K562 (cell line): ENCODE data around the gene PRKAA2. TPM values are rescaled to one million over a fixed set of nuclear protein-coding genes. Genes with fewer than 3 reads are reported as not detected.

Experiments
- ATAC-seq: fragments of 200-7000 bp; cut with Tn5 transposase; 3 replicates; pipeline ENCODE4 v1.9.1; 2020; ENCODE audit warnings: moderate library complexity
- BruUV-seq: library from RNA; stranded (reverse); fragments of 400-500 nt; replicated peaks from 2 replicates; lab custom pipeline; 2021; lab: Mats Ljungman, UMichigan
- CTCF ChIA-PET: fragments of 300-600 bp; formaldehyde crosslinking; extraction: SDS; loops from one replicate; lab custom pipeline; 2021; ENCODE audit warnings: low intra/inter-chr PET ratio; lab: Yijun Ruan, JAX
- POLR2A ChIA-PET: fragments of 300-600, 350-650 bp; sonication (Branson Sonifier 250); formaldehyde crosslinking; extraction: SDS; loops from one replicate; lab custom pipeline; 2021; ENCODE audit warnings: antibody characterized with exemption, inconsistent platforms; lab: Yijun Ruan, JAX
- DNase-seq, 4 experiments: peaks; one replicate each; pipeline versions ENCODE4 v3.0.0 to v3.0.0-alpha.2; 2011 to 2018; ENCODE audit warnings: low spot score in 3 of 4, mixed read lengths in 3 of 4; ENCODE audit errors: extremely low read depth in 1 of 4
- FAIRE-seq: peaks from 2 replicates; lab custom pipeline; 2011; peaks lifted over from hg19 to GRCh38; lab: Jason Lieb, UNC
- H2AFZ ChIP-seq: 2 replicates; pipeline ENCODE4 v1.6.0; 2011; ENCODE audit warnings: low read depth, low read length, control low read depth, inconsistent platforms
- H3K27ac ChIP-seq: fragments of 200-600 bp; 3 replicates; pipeline ENCODE4 v1.8.0; 2011; ENCODE audit warnings: low read depth, mild to moderate bottlenecking, control low read depth, inconsistent platforms, low read length, moderate library complexity, mixed read lengths; ENCODE audit errors: extremely low read depth
- H3K27me3 ChIP-seq, 2 experiments: fragments of 300-600 bp in 1 of 2; 2 replicates in 1 of 2; 3 replicates in 1 of 2; pipeline versions ENCODE4 v1.6.0 to v1.8.0; 2011; ENCODE audit warnings: inconsistent platforms in 2 of 2, low read length in 2 of 2, mild to moderate bottlenecking in 1 of 2, mixed read lengths in 1 of 2, moderate library complexity in 1 of 2; ENCODE audit not compliant: control insufficient read depth in 2 of 2, insufficient read depth in 2 of 2
- H3K36me3 ChIP-seq: fragments of 300-600 bp; 3 replicates; pipeline ENCODE4 v1.8.0; 2011; ENCODE audit warnings: mild to moderate bottlenecking, low read length, inconsistent platforms; ENCODE audit not compliant: control insufficient read depth, insufficient read depth
- H3K4me1 ChIP-seq, 2 experiments: fragments of 200-600 bp in 1 of 2; replicated peaks in 1 of 2; 2 replicates in 1 of 2; 3 replicates in 1 of 2; pipeline versions ENCODE4 v1.5.1 to v1.8.0; 2011; ENCODE audit warnings: inconsistent platforms in 2 of 2, low read length in 2 of 2, mild to moderate bottlenecking in 1 of 2, mixed read lengths in 1 of 2, moderate library complexity in 1 of 2; ENCODE audit not compliant: control insufficient read depth in 2 of 2, insufficient read depth in 2 of 2
- H3K4me2 ChIP-seq: 2 replicates; pipeline ENCODE4 v1.6.1; 2011; ENCODE audit warnings: low read length, control low read depth, inconsistent platforms, mixed read lengths; ENCODE audit not compliant: insufficient read depth
- H3K4me3 ChIP-seq: fragments of 200-600 bp; sonication (generic), shearing (Covaris generic); 2 replicates; pipeline ENCODE4 v1.5.1; 2016; ENCODE audit warnings: control low read depth, inconsistent platforms
- H3K79me2 ChIP-seq: fragments of 200-600 bp; 3 replicates; pipeline ENCODE4 v1.8.0; 2011; ENCODE audit warnings: low read length, inconsistent platforms; ENCODE audit not compliant: control insufficient read depth, insufficient read depth
- H3K9ac ChIP-seq, 2 experiments: 2 replicates each; pipeline versions ENCODE4 v1.6.0 to v1.6.1; 2011; ENCODE audit warnings: low read depth in 2 of 2, low read length in 2 of 2, control low read depth in 1 of 2, inconsistent platforms in 1 of 2, mild to moderate bottlenecking in 1 of 2, mixed read lengths in 1 of 2; ENCODE audit not compliant: insufficient read depth in 1 of 2
- H3K9me1 ChIP-seq: one replicate; pipeline ENCODE4 v1.6.0; 2011; ENCODE audit warnings: inconsistent platforms, mild to moderate bottlenecking, low read length, moderate library complexity; ENCODE audit not compliant: control insufficient read depth, insufficient read depth
- H3K9me3 ChIP-seq: replicated peaks from 2 replicates; pipeline ENCODE4 v1.5.1; 2011; ENCODE audit warnings: low read depth, low read length, inconsistent platforms; ENCODE audit not compliant: control insufficient read depth, insufficient read depth
- H4K20me1 ChIP-seq: replicated peaks from 2 replicates; pipeline ENCODE4 v1.6.1; 2011; ENCODE audit warnings: low read length, inconsistent platforms, mixed read lengths; ENCODE audit not compliant: control insufficient read depth, insufficient read depth
- BRF2 ChIP-seq: IDR thresholded peaks from 3 replicates; pipeline ENCODE4 v1.6.1; 2011; ENCODE audit warnings: borderline replicate concordance, mild to moderate bottlenecking; ENCODE audit not compliant: insufficient read length, insufficient read depth
- CSDE1 ChIP-seq, 2 experiments: fragments of 450-650 bp; IDR thresholded peaks; 2 replicates each; pipeline ENCODE4 v1.6.1; 2016; ENCODE audit warnings: mild to moderate bottlenecking in 1 of 2
- HMGXB4 ChIP-seq: sonication (generic); formaldehyde crosslinking; IDR thresholded peaks from 2 replicates; pipeline ENCODE4 v1.8.1; 2023; ENCODE audit warnings: mild to moderate bottlenecking, missing genetic modification reagents
- PKNOX1 ChIP-seq: fragments of 450-650 bp; IDR thresholded peaks from 2 replicates; pipeline ENCODE4 v1.6.1; 2016
- TAF15 ChIP-seq: fragments of 200-400 bp; formaldehyde crosslinking; IDR thresholded peaks from 2 replicates; pipeline ENCODE4 v1.6.1; 2017; ENCODE audit warnings: mild to moderate bottlenecking, low read depth, low read length, moderate library complexity
- TAF7 ChIP-seq: fragments of 450-650 bp; IDR thresholded peaks from 2 replicates; pipeline ENCODE4 v1.6.1; 2016; ENCODE audit warnings: missing genetic modification characterization, missing compliant biosample characterization
- UBTF ChIP-seq, 2 experiments: IDR thresholded peaks; 2 replicates each; pipeline ENCODE4 v1.6.1; 2012; ENCODE audit warnings: improper control_type of control experiment in 2 of 2, low read depth in 2 of 2, low read length in 2 of 2, borderline replicate concordance in 1 of 2
- ZNF644 ChIP-seq: fragments of 200-800 bp; sonication (Bioruptor generic); IDR thresholded peaks from 2 replicates; pipeline ENCODE4 v1.6.1; 2016; ENCODE audit warnings: low read depth, missing genetic modification characterization, missing compliant biosample characterization
- ZNF695 ChIP-seq: fragments of 450-650 bp; formaldehyde crosslinking; IDR thresholded peaks from 2 replicates; pipeline ENCODE4 v1.4.0; 2020; ENCODE audit warnings: mild to moderate bottlenecking, moderate library complexity
- WGBS: fragments of 100-300 bp; shearing (Covaris generic); methylation state at CpG from one replicate; pipeline ENCODE4 v1.1.6; 2016; ENCODE audit warnings: low coverage, mixed read lengths; ENCODE audit not compliant: insufficient coverage; ENCODE audit errors: missing lambda C conversion rate; 5-methylcytosine and 5-hydroxymethylcytosine counted together
- in situ Hi-C: fragments of 300-500 bp; cut with MboI; formaldehyde crosslinking; loops from 4 replicates; pipeline ENCODE4 v1.15.0; 2018; ENCODE audit warnings: inconsistent platforms, mixed read lengths
- intact Hi-C: fragments of 100-400 bp; cut with micrococcal nuclease; formaldehyde crosslinking; loops from 2 replicates; pipeline ENCODE4 v1.14.2; 2022
- polyA plus RNA-seq, 8 experiments: library from polyadenylated mRNA; depleted of rRNA in 4 of 8; stranded (reverse) in 5 of 8; unstranded in 3 of 8; fragments of >200 nt; fragmentation: Nextera tagmentation in 2 of 8; fragmentation: Illumina TruSeq in 1 of 8; extraction: Ambion mirVana in 2 of 8; extraction: Trizol in 1 of 8; gene quantifications; 2 replicates each; pipeline versions ENCODE4 v1.2.1 to v1.2.3, GENCODE V29; 2011 to 2014; ENCODE audit warnings: inconsistent platforms in 1 of 8, missing spikeins in 1 of 8
- total RNA-seq, 7 experiments: library from RNA; depleted of rRNA in 6 of 7; stranded (reverse); fragments of >200 nt in 6 of 7; fragmentation: Illumina TruSeq in 2 of 7; extraction: Trizol in 2 of 7; gene quantifications; 2 replicates each; pipeline versions ENCODE4 v1.2.1 to v1.2.3, GENCODE V29; 2011 to 2021; ENCODE audit warnings: low replicate concordance in 1 of 7

The PRKAA2 gene
- total and polyA plus RNA-seq, 9 of the 15 experiments (the other 6 are each of a cell fraction or from before 2014, with no cell fraction given), result 0.01 TPM; not detected in 8

GRCh38 chr1:56758794-56759193 lies 113.7 kb downstream of the PRKAA2 start:
- Histone ChIP-seq H3K9me3 (no peaks in the 10 kb centered on the region), H3K9me1 (peaks cover 2% of the 10 kb centered on the region), H3K4me3 (no peak overlapping the region)
- TF ChIP-seq TAF7, result no peak
- no peak for TF ChIP-seq CSDE1 (IDR thresholded peaks at IDR 0.05)
- no peak for TF ChIP-seq BRF2
- TF ChIP-seq HMGXB4 (CRISPR knock-in tag), result no peak
- TF ChIP-seq PKNOX1, result no peak
- no peak for TF ChIP-seq TAF15
- no peak for TF ChIP-seq ZNF644 (tag)
- TF ChIP-seq UBTF (IDR thresholded peaks at IDR 0.05; ENCODE audit: borderline replicate concordance in 1 of 2, low read depth in 2 of 2, low read length in 2 of 2), result no peak
- no peak for TF ChIP-seq ZNF695 (CRISPR knock-in tag)
- TF ChIP-seq, all 486 proteins: peak for 0
- DNase-seq (no peak), FAIRE-seq (no peak), ATAC-seq (no peak)
- H3K9ac ChIP-seq, result no peak overlapping the region
- POLR2A ChIA-PET, result no interaction called here
- no peaks in the 10 kb centered on the region for H3K4me1 ChIP-seq
- in situ Hi-C loops (no loop called here), intact Hi-C loops (no loop called here)
- no peaks in the 10 kb centered on the region for H3K27me3 ChIP-seq
- H2AFZ ChIP-seq, result no peak overlapping the region
- CTCF ChIA-PET, result no interaction called here
- H3K36me3 ChIP-seq, result no peaks in the 10 kb centered on the region
- no peak overlapping the region for H3K27ac ChIP-seq
- 0% methylated on average over 3 of the region's 3 CpGs for WGBS
- no peaks in the 10 kb centered on the region for H3K79me2 ChIP-seq
- no TSS peak for BruUV-seq
- no peaks in the 10 kb centered on the region for H4K20me1 ChIP-seq
- no peak overlapping the region for H3K4me2 ChIP-seq
